ENCODE measurements around the gene ETS1.

ETS1 gene

GRCh38 chr11:128624269-128625175 lies 37.2 kb upstream of the ETS1 start:
- DNase-seq (ENCODE audit: low read depth): no peak
- no peak for TF ChIP-seq CTCF (IDR thresholded peaks at IDR 0.05; ENCODE audit: low read length, missing control alignments)
- no peak overlapping the region for H3K4me3 ChIP-seq (replicated peaks; ENCODE audit: low read depth, low read length)

- no peak for DNase-seq (ENCODE audit: low read depth)
- no peak overlapping the region for H3K4me3 ChIP-seq (replicated peaks; ENCODE audit: low read depth, low read length)
- no peak for TF ChIP-seq CTCF (IDR thresholded peaks at IDR 0.05; ENCODE audit: low read length, missing control alignments)
Measured at GRCh38 chr11:128623091-128623490, 35.7 kb upstream of the ETS1 start.

GRCh38 chr11:128621601-128622501 lies 34.5 kb upstream of the ETS1 start:
- peak; percentile 95 for DNase-seq (ENCODE audit: low read depth)
- TF ChIP-seq CTCF (IDR thresholded peaks at IDR 0.05; ENCODE audit: low read length, missing control alignments): no peak
- H3K4me3 ChIP-seq (replicated peaks; ENCODE audit: low read depth, low read length): peak overlapping the region; percentile 5

GRCh38 chr11:128620309-128621100 lies 33.1 kb upstream of the ETS1 start:
- no peak for TF ChIP-seq CTCF (IDR thresholded peaks at IDR 0.05; ENCODE audit: low read length, missing control alignments)
- no peak overlapping the region for H3K4me3 ChIP-seq (replicated peaks; ENCODE audit: low read depth, low read length)
- DNase-seq (ENCODE audit: low read depth): peak; percentile 16

GRCh38 chr11:128619540-128620308 lies 32.4 kb upstream of the ETS1 start:
- no peak for TF ChIP-seq CTCF (IDR thresholded peaks at IDR 0.05; ENCODE audit: low read length, missing control alignments)
- no peak for DNase-seq (ENCODE audit: low read depth)
- no peak overlapping the region for H3K4me3 ChIP-seq (replicated peaks; ENCODE audit: low read depth, low read length)

- no peak for DNase-seq (ENCODE audit: low read depth)
- no peak overlapping the region for H3K4me3 ChIP-seq (replicated peaks; ENCODE audit: low read depth, low read length)
- TF ChIP-seq CTCF (IDR thresholded peaks at IDR 0.05; ENCODE audit: low read length, missing control alignments): no peak
Measured at GRCh38 chr11:128619007-128619406, 31.6 kb upstream of the ETS1 start.

All from fibroblast of pulmonary artery (primary cell).